H1 (cell line): ENCODE measurements around the gene RDH12. TPM values are rescaled to one million over a fixed set of nuclear protein-coding genes. Genes with fewer than 3 reads are reported as not detected.

Experiments
- CTCF ChIA-PET: fragments of 300-600 bp; sonication (Branson Sonifier 250); formaldehyde crosslinking; loops from one replicate; lab custom pipeline; 2021; ENCODE audit not compliant: partially characterized antibody; lab: Charles Lee
- POLR2A ChIA-PET: fragments of 300-600 bp; sonication (Branson Sonifier 250); formaldehyde crosslinking; loops from one replicate; lab custom pipeline; 2021; ENCODE audit warnings: inconsistent platforms; ENCODE audit not compliant: partially characterized antibody; lab: Charles Lee
- DNase-seq, 2 experiments: peaks; one replicate each; pipeline versions ENCODE4 v3.0.0 to v3.0.0-alpha.2; 2010 to 2022; ENCODE audit warnings: low spot score in 2 of 2, low read depth in 1 of 2, mixed read lengths in 1 of 2
- FAIRE-seq: peaks from 2 replicates; lab custom pipeline; 2011; peaks lifted over from hg19 to GRCh38; lab: Jason Lieb, UNC
- H2AFZ ChIP-seq: 2 replicates; pipeline ENCODE4 v1.8.1; 2012; ENCODE audit warnings: low read length, inconsistent platforms
- H2AK5ac ChIP-seq: 2 replicates; pipeline ENCODE4 v1.6.1; 2013; ENCODE audit warnings: low read depth, low read length
- H2BK120ac ChIP-seq: replicated peaks from 2 replicates; pipeline ENCODE3; 2013; ENCODE audit warnings: low read depth, low read length, inconsistent platforms
- H2BK12ac ChIP-seq: 2 replicates; pipeline ENCODE4 v1.6.1; 2013; ENCODE audit warnings: low read depth, low read length
- H2BK15ac ChIP-seq: 2 replicates; pipeline ENCODE4 v1.6.1; 2013; ENCODE audit warnings: low read length
- H2BK20ac ChIP-seq: 2 replicates; pipeline ENCODE4 v1.6.1; 2013; ENCODE audit warnings: low read length
- H2BK5ac ChIP-seq: 2 replicates; pipeline ENCODE4 v1.6.1; 2013; ENCODE audit warnings: low read depth, low read length
- H3K14ac ChIP-seq: 2 replicates; pipeline ENCODE4 v1.6.1; 2013; ENCODE audit warnings: inconsistent platforms; ENCODE audit not compliant: insufficient read length
- H3K18ac ChIP-seq: 2 replicates; pipeline ENCODE4 v1.6.1; 2013; ENCODE audit warnings: low read length; ENCODE audit errors: extremely low read depth
- H3K23ac ChIP-seq: 2 replicates; pipeline ENCODE4 v1.6.1; 2013; ENCODE audit warnings: inconsistent platforms; ENCODE audit not compliant: insufficient read length
- H3K23me2 ChIP-seq: 2 replicates; pipeline ENCODE4 v1.6.1; 2013; ENCODE audit warnings: low read depth, low read length
- H3K27ac ChIP-seq: 2 replicates; pipeline ENCODE4 v1.6.1; 2011; ENCODE audit warnings: low read depth, low read length, inconsistent platforms
- H3K27me3 ChIP-seq, 4 experiments: replicated peaks in 1 of 4; 1 replicate in 1 of 4; 2 replicates in 3 of 4; pipeline versions ENCODE4 v1.6.1 to v1.8.1; 2011 to 2013; ENCODE audit warnings: low read length in 3 of 4, mild to moderate bottlenecking in 3 of 4, inconsistent platforms in 2 of 4, mixed read lengths in 2 of 4, moderate library complexity in 1 of 4; ENCODE audit not compliant: control insufficient read depth in 3 of 4, insufficient read depth in 3 of 4; ENCODE audit errors: extremely low read depth in 1 of 4
- H3K36me3 ChIP-seq, 4 experiments: 2 replicates each; pipeline versions ENCODE4 v1.6.1 to v1.8.1; 2011 to 2013; ENCODE audit warnings: mild to moderate bottlenecking in 4 of 4, low read length in 3 of 4, moderate library complexity in 2 of 4, control low read depth in 1 of 4, inconsistent platforms in 1 of 4; ENCODE audit not compliant: insufficient read depth in 4 of 4, control insufficient read depth in 2 of 4
- H3K4ac ChIP-seq: replicated peaks from 2 replicates; pipeline ENCODE3; 2013; ENCODE audit warnings: low read length, low read depth, mixed read lengths, inconsistent platforms; ENCODE audit not compliant: insufficient read length
- H3K4me1 ChIP-seq, 4 experiments: replicated peaks in 1 of 4; 1 replicate in 1 of 4; 2 replicates in 3 of 4; pipeline versions ENCODE4 v1.6.1 to v1.8.1; 2011 to 2013; ENCODE audit warnings: low read length in 3 of 4, inconsistent platforms in 2 of 4, mixed read lengths in 1 of 4; ENCODE audit not compliant: insufficient read depth in 4 of 4, control insufficient read depth in 3 of 4
- H3K4me2 ChIP-seq, 2 experiments: 2 replicates each; pipeline versions ENCODE4 v1.6.1 to v1.8.1; 2011 to 2013; ENCODE audit warnings: low read depth in 2 of 2, low read length in 2 of 2, control low read depth in 1 of 2, inconsistent platforms in 1 of 2, mild to moderate bottlenecking in 1 of 2; ENCODE audit not compliant: insufficient read depth in 1 of 2
- H3K4me3 ChIP-seq, 4 experiments: fragments of 200-600, 300-600 bp in 1 of 4; sonication (generic), shearing (Covaris generic), sonication (Bioruptor Twin) in 1 of 4; 2 replicates each; pipeline versions ENCODE4 v1.5.1 to v1.8.1; 2011 to 2016; ENCODE audit warnings: low read length in 4 of 4, low read depth in 3 of 4, control low read depth in 2 of 4, inconsistent platforms in 2 of 4, mild to moderate bottlenecking in 2 of 4, mixed read lengths in 1 of 4, moderate library complexity in 1 of 4; ENCODE audit not compliant: insufficient read depth in 2 of 4; ENCODE audit errors: extremely low read depth in 1 of 4
- H3K56ac ChIP-seq: replicated peaks from 2 replicates; pipeline ENCODE3; 2013; ENCODE audit warnings: low read depth, mild to moderate bottlenecking, mixed read lengths, low read length, inconsistent platforms; ENCODE audit not compliant: insufficient read length
- H3K79me1 ChIP-seq: 2 replicates; pipeline ENCODE4 v1.6.1; 2013; ENCODE audit warnings: low read depth, low read length, control low read depth
- H3K79me2 ChIP-seq, 2 experiments: 2 replicates each; pipeline versions ENCODE4 v1.6.1 to v1.8.1; 2012 to 2013; ENCODE audit warnings: low read length in 2 of 2, mild to moderate bottlenecking in 2 of 2, inconsistent platforms in 1 of 2; ENCODE audit not compliant: insufficient read depth in 2 of 2, control insufficient read depth in 1 of 2
- H3K9ac ChIP-seq, 4 experiments: replicated peaks in 1 of 4; 1 replicate in 1 of 4; 2 replicates in 3 of 4; pipeline versions ENCODE4 v1.6.1 to v1.8.1; 2011 to 2013; ENCODE audit warnings: low read depth in 3 of 4, low read length in 3 of 4, control low read depth in 2 of 4, mild to moderate bottlenecking in 2 of 4, moderate library complexity in 2 of 4, inconsistent platforms in 1 of 4; ENCODE audit errors: extremely low read depth in 1 of 4
- H3K9me3 ChIP-seq, 2 experiments: 2 replicates each; pipeline versions ENCODE4 v1.6.1 to v1.8.1; 2012 to 2013; ENCODE audit warnings: mild to moderate bottlenecking in 2 of 2, moderate library complexity in 2 of 2, control low read depth in 1 of 2, inconsistent platforms in 1 of 2, low read depth in 1 of 2, low read length in 1 of 2, mixed read lengths in 1 of 2; ENCODE audit not compliant: insufficient read depth in 2 of 2
- H4K20me1 ChIP-seq, 2 experiments: replicated peaks in 1 of 2; 2 replicates each; pipeline versions ENCODE3 to v1.8.1; 2011 to 2013; ENCODE audit warnings: inconsistent platforms in 2 of 2, low read length in 2 of 2, mild to moderate bottlenecking in 1 of 2; ENCODE audit not compliant: insufficient read depth in 2 of 2, control insufficient read depth in 1 of 2
- H4K5ac ChIP-seq: 2 replicates; pipeline ENCODE4 v1.6.1; 2013; ENCODE audit warnings: low read length, low read depth, mixed read lengths, inconsistent platforms; ENCODE audit not compliant: insufficient read length
- H4K8ac ChIP-seq: 2 replicates; pipeline ENCODE4 v1.8.0; 2013; ENCODE audit warnings: mild to moderate bottlenecking, moderate library complexity, low read length, inconsistent platforms; ENCODE audit not compliant: insufficient read depth; ENCODE audit errors: extremely low read depth
- H4K91ac ChIP-seq: replicated peaks from 2 replicates; pipeline ENCODE3; 2013; ENCODE audit warnings: low read length, mixed read lengths, inconsistent platforms; ENCODE audit not compliant: insufficient read length
- CBX5 ChIP-seq: fragments of 300-800, 300-1000 bp; sonication (generic); IDR thresholded peaks from 2 replicates; pipeline ENCODE4 v1.7.1; 2016; ENCODE audit warnings: antibody characterized with exemption, low read length, low read depth
- HDAC2 ChIP-seq, 2 experiments: fragments of 300-600 bp in 1 of 2; sonication (generic) in 1 of 2; IDR thresholded peaks; 2 replicates each; pipeline ENCODE4 v1.6.1; 2011 to 2012; ENCODE audit warnings: low read depth in 2 of 2, low read length in 2 of 2, mild to moderate bottlenecking in 2 of 2, moderate library complexity in 2 of 2, borderline replicate concordance in 1 of 2, inconsistent platforms in 1 of 2
- JUN ChIP-seq: IDR thresholded peaks from 2 replicates; pipeline ENCODE4 v1.6.1; 2011; ENCODE audit warnings: low read depth, mild to moderate bottlenecking, improper control_type of control experiment, low read length
- JUND ChIP-seq: IDR thresholded peaks from 2 replicates; pipeline ENCODE4 v1.6.1; 2011; ENCODE audit warnings: mild to moderate bottlenecking, improper control_type of control experiment, low read length
- KDM5A ChIP-seq: fragments of 200-600 bp; IDR thresholded peaks from 2 replicates; pipeline ENCODE4 v1.7.1; 2012; ENCODE audit warnings: mild to moderate bottlenecking, low read length, inconsistent platforms, mixed read lengths
- NRF1 ChIP-seq: IDR thresholded peaks from 2 replicates; pipeline ENCODE4 v1.6.1; 2011; ENCODE audit warnings: mild to moderate bottlenecking, low read depth, low read length, improper control_type of control experiment
- POLR2AphosphoS5 ChIP-seq: IDR thresholded peaks from 2 replicates; pipeline ENCODE4 v1.6.1; 2011; ENCODE audit warnings: low read depth, low read length
- RBBP5 ChIP-seq: IDR thresholded peaks from 2 replicates; pipeline ENCODE4 v1.7.1; 2012; ENCODE audit warnings: low read depth, mild to moderate bottlenecking, inconsistent platforms, low read length, moderate library complexity, borderline replicate concordance
- polyA plus RNA-seq, 7 experiments: library from polyadenylated mRNA; depleted of rRNA in 3 of 7; stranded (reverse) in 5 of 7; unstranded in 2 of 7; fragments of >200 nt in 5 of 7; fragments of 200-250 nt in 2 of 7; gene quantifications; 1 replicate in 5 of 7; 2 replicates in 1 of 7; 4 replicates in 1 of 7; pipeline versions ENCODE4 v1.2.1 to v1.2.3, GENCODE V29; 2011 to 2013; ENCODE audit warnings: missing spikeins in 2 of 7, mixed read lengths in 2 of 7
- total RNA-seq: library from RNA; stranded (reverse); fragmentation: NEBNext Ultra II Directional; extraction: Animal tissue kit (Norgen Biotek cat#: 25700); gene quantifications from 2 replicates; pipeline ENCODE4 v1.2.1, GENCODE V29; 2021
- TF ChIP-seq, protein P1 (sequence below): IDR thresholded peaks from 2 replicates; pipeline ENCODE4 v1.6.1; 2012; ENCODE audit warnings: inconsistent platforms
- TF ChIP-seq, protein P2 (sequence below): IDR thresholded peaks from 2 replicates; pipeline ENCODE4 v1.6.1; 2011; ENCODE audit warnings: low read depth, mild to moderate bottlenecking, low read length; ENCODE audit not compliant: insufficient read depth

RDH12 gene
- total and polyA plus RNA-seq, 2 of the 8 experiments (the other 6 are each of a cell fraction or from before 2014, with no cell fraction given), result 1.2 to 1.5 TPM

DNA sequence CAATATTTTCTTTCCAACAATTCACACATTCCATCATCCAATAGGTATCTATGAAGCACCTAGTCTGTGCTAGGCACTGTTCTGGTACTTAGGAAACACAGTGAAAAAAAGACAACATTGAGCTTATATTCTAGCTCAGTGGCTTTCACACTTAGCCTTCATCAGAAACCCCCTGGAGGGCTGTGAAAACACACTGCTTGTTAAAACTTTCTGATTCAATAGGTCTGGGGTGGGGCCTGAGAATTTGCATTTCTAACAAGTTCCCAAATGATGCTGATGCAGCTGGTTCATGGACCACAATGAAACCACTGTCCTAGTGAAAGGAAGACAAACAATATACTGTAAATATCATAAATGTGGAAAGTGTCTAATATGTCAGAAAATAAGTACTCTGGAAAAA is 33.1 kb upstream of the RDH12 start:
- H3K56ac ChIP-seq, result no peak overlapping the region
- H3K14ac ChIP-seq, result no peak overlapping the region
- FAIRE-seq (no peak), DNase-seq (no peak)
- H3K23me2 ChIP-seq, result no peaks in the 10 kb centered on the region
- no peaks in the 10 kb centered on the region for H3K27me3 ChIP-seq
- TF ChIP-seq KDM5A, result no peak
- TF ChIP-seq RBBP5, result no peak
- TF ChIP-seq POLR2AphosphoS5, result no peak
- no peak for TF ChIP-seq NRF1
- TF ChIP-seq, protein P1, sequence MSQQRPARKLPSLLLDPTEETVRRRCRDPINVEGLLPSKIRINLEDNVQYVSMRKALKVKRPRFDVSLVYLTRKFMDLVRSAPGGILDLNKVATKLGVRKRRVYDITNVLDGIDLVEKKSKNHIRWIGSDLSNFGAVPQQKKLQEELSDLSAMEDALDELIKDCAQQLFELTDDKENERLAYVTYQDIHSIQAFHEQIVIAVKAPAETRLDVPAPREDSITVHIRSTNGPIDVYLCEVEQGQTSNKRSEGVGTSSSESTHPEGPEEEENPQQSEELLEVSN, result no peak
- no peak for TF ChIP-seq CBX5
- no peak for TF ChIP-seq JUN
- TF ChIP-seq HDAC2 (IDR thresholded peaks at IDR 0.05; ENCODE audit: borderline replicate concordance in 1 of 2, low read depth in 2 of 2, low read length in 2 of 2), result no peak
- TF ChIP-seq, protein P2, sequence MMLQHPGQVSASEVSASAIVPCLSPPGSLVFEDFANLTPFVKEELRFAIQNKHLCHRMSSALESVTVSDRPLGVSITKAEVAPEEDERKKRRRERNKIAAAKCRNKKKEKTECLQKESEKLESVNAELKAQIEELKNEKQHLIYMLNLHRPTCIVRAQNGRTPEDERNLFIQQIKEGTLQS, result no peak
- TF ChIP-seq JUND, result no peak
- no peak overlapping the region for H2AK5ac ChIP-seq
- H2AFZ ChIP-seq, result no peak overlapping the region
- H2BK5ac ChIP-seq, result no peak overlapping the region
- no peak overlapping the region for H3K18ac ChIP-seq
- no peaks in the 10 kb centered on the region for H3K36me3 ChIP-seq
- H3K79me1 ChIP-seq, result peaks cover 5% of the 10 kb centered on the region; the same call in 1 of the 2 replicates
- CTCF ChIA-PET, result interaction anchor here (0.6 to 14.5 kb wide), 10 partner anchors 8 to 85 kb away, joined by 3 to 142 read pairs (median 6); partner anchors contain the start of genes ARG2 and RDH12
- peaks cover 3 to 77% of the 10 kb centered on the region in 2 experiments; a peak in 3 of 4 replicates for H3K79me2 ChIP-seq
- no peak overlapping the region for H2BK20ac ChIP-seq
- no peak overlapping the region for H3K9ac ChIP-seq
- H3K9me3 ChIP-seq, result no peaks in the 10 kb centered on the region
- no peak overlapping the region for H3K4me3 ChIP-seq
- H3K23ac ChIP-seq, result no peak overlapping the region
- H3K27ac ChIP-seq, result no peak overlapping the region
- no peak overlapping the region for H2BK15ac ChIP-seq
- no peak overlapping the region for H4K8ac ChIP-seq
- H3K4me1 ChIP-seq, result no peaks in the 10 kb centered on the region
- no peak overlapping the region for H2BK12ac ChIP-seq
- H3K4ac ChIP-seq, result no peak overlapping the region
- POLR2A ChIA-PET, result interaction anchor here (1.2 kb wide), 1 partner anchor 84 kb away, joined by 3 read pairs; no protein-coding TSS in a partner anchor
- no peak overlapping the region for H3K4me2 ChIP-seq
- H2BK120ac ChIP-seq, result no peak overlapping the region
- no peak overlapping the region for H4K91ac ChIP-seq
- H4K5ac ChIP-seq, result no peak overlapping the region
- H4K20me1 ChIP-seq, result peaks cover 3 to 10% of the 10 kb centered on the region in 2 experiments
